Measurements from ENCODE around the gene LAMTOR2. TPM values are rescaled to one million over a fixed set of nuclear protein-coding genes. Genes with fewer than 3 reads are reported as not detected.

Gene LAMTOR2
- total and polyA plus RNA-seq, 7 donors: 46.1 to 101 (median 63.9) TPM

DNA sequence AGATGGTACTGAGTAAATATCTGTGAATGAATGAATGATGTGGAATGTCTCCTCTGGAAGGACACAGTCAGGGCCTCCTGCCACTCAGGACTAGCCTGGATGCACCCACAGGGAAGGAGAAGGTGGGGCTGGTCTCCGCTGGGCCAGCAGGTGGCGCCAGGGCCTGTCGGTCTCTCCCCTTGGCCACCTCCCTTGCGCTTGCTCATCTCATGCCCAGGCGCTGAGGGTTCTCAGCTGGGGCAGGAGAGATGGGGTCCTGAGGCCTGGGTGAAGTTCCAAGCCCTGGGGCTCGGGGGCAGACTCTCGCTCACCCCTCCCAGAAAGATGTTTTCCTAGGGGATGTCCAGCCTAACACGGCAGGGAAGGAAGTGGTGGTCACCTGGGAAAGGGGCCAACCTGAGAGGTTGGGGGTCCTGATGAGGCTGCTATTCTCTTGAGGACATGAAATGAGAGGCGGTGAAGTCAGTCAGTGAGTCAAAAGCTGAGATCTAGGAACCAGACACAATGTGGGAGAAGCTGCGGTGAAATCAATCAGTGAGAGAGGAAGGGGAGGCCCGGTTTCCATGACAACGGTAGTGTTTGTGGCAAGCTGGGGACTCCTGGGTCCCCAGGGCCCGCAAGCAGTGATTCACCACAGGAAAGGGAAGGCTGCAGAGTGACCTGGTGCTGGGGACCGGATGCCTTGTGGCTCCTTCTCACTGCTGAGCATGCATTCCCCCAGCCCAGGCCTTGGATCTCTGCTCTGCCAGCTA, 42.2 kb downstream of the LAMTOR2 start:
- H3K9me3 ChIP-seq: no peaks in the 10 kb centered on the region
- no peak overlapping the region for H3K4me3 ChIP-seq
- WGBS, 3 donors: 13 to 15% (median 14%) methylated on average over 13 to 14 of the region's 14 CpGs
- no peaks in the 10 kb centered on the region for H3K36me3 ChIP-seq (ENCODE audit: insufficient read depth in 1 of 2, low read depth in 1 of 2)
- intact Hi-C loops (cut with DNase I): loop anchor here (1.0 to 2.0 kb wide), 2 partner anchors 33 to 34 kb away; no protein-coding TSS in a partner anchor
- DNase-seq: peak; percentile 93 to 96
- peaks cover 17% of the 10 kb centered on the region for H3K4me1 ChIP-seq
- TF ChIP-seq, protein P1, sequence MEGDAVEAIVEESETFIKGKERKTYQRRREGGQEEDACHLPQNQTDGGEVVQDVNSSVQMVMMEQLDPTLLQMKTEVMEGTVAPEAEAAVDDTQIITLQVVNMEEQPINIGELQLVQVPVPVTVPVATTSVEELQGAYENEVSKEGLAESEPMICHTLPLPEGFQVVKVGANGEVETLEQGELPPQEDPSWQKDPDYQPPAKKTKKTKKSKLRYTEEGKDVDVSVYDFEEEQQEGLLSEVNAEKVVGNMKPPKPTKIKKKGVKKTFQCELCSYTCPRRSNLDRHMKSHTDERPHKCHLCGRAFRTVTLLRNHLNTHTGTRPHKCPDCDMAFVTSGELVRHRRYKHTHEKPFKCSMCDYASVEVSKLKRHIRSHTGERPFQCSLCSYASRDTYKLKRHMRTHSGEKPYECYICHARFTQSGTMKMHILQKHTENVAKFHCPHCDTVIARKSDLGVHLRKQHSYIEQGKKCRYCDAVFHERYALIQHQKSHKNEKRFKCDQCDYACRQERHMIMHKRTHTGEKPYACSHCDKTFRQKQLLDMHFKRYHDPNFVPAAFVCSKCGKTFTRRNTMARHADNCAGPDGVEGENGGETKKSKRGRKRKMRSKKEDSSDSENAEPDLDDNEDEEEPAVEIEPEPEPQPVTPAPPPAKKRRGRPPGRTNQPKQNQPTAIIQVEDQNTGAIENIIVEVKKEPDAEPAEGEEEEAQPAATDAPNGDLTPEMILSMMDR (IDR thresholded peaks at IDR 0.05): peak; percentile 95
- peak overlapping the region; percentile 53 for H3K27ac ChIP-seq
- ATAC-seq: peak; percentile 98 to 100 (median 98)
- no peaks in the 10 kb centered on the region for H3K27me3 ChIP-seq (ENCODE audit: insufficient read depth in 3 of 3, low read length in 2 of 3)

DNA sequence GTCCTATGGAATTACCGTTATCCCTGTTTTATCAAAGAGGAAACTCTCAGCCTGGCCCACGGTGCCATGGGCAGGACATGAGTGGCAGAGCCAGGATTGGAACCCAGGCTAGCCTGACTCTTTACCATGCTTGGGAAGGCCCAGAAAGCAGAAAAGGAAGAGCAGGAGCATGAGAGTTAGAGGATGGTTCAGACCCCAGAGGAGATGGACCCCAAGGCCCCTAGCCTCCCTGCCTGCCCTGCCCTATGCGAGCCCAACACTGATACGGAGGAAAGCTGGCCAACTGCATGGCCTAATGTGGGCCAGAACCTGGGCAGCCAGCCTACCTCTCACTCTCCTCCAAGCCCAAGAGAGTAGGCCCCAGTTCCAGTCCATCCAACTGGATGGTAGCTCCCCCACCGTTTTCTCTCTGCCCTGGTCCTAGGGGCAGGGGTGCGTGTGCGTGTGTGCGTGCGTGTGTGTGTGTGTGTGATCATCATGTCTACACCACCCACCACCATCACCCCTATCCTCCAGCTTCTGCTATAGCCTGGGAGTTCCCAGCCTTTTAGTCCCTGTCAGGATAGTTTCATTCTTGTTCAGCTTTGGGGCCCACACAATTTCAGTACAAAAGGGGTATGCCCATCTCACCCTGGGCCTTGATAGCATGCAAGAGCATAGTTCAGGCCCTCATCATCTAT, 43.1 kb downstream of the LAMTOR2 start:
- TF ChIP-seq, protein P1 (IDR thresholded peaks at IDR 0.05): no peak
- Histone ChIP-seq H3K4me1 (peaks cover 20% of the 10 kb centered on the region), H3K27me3 (ENCODE audit: insufficient read depth in 3 of 3, low read length in 2 of 3) (no peaks in the 10 kb centered on the region), H3K27ac (peak overlapping the region; percentile 53), H3K4me3 (no peak overlapping the region), H3K9me3 (no peaks in the 10 kb centered on the region), H3K36me3 (ENCODE audit: insufficient read depth in 1 of 2, low read depth in 1 of 2) (no peaks in the 10 kb centered on the region)
- no peak for DNase-seq
- ATAC-seq: no peak
- WGBS, 3 donors: 80 to 91% (median 84%) methylated on average over 8 to 9 of the region's 9 CpGs
- intact Hi-C loops (cut with DNase I): loop anchor here in 1 of 2 donors (2.0 kb wide), 1 partner anchor 33 kb away; no protein-coding TSS in a partner anchor

DNA sequence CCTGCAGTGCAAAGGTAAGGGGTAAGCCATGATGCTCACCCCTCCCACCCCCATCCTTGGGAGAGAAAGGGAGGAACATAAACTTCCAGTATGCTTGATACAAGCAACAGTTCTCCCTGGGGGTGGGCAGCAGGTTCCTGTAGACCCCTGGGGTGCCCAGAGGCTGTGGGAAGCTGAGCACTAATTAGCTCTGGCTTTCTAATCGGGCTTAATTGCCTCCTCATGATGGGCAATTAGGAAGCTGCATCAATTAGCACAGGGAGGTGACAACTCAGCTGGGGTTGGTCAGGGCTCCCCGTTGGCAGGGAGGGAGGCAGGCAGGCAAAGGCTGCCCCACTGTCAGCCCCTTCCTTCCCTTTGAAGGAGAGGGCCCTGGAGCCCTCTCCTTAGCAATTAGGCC, 44.2 kb downstream of the LAMTOR2 start:
- Histone ChIP-seq H3K27ac (no peak overlapping the region), H3K4me1 (peaks cover 30% of the 10 kb centered on the region), H3K27me3 (ENCODE audit: insufficient read depth in 3 of 3, low read length in 2 of 3) (no peaks in the 10 kb centered on the region), H3K4me3 (no peak overlapping the region), H3K36me3 (ENCODE audit: insufficient read depth in 1 of 2, low read depth in 1 of 2) (no peaks in the 10 kb centered on the region), H3K9me3 (no peaks in the 10 kb centered on the region)
- TF ChIP-seq, protein P1 (IDR thresholded peaks at IDR 0.05): no peak
- intact Hi-C loops (cut with DNase I): no loop called here
- 69 to 87% (median 72%) methylated on average over 2 of the region's 2 CpGs for WGBS, 3 donors
- ATAC-seq (no peak), DNase-seq (no peak)

DNA sequence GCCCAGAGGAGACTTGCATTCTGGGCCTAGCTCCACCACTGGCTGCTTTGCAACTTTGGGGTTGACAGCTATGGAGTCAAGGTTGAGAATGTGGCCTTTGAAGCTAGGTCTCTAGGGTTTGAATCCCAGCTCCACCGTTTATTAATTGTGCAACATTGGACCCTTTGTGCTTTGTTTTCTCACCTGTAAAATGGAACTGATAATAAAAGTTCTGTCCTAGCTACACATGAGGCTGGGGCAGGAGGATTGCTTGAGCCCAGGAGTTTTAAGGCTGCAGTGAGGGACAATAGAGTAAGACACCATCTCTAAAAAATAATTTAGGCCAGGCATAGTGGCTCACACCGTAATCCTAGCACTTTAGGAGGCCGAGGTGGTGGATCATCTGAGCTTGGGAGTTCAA, 44.7 kb downstream of the LAMTOR2 start:
- no peaks in the 10 kb centered on the region for H3K36me3 ChIP-seq (ENCODE audit: insufficient read depth in 1 of 2, low read depth in 1 of 2)
- DNase-seq (no peak), ATAC-seq (no peak)
- H3K4me3 ChIP-seq: no peak overlapping the region
- H3K4me1 ChIP-seq: peaks cover 34% of the 10 kb centered on the region
- no peaks in the 10 kb centered on the region for H3K27me3 ChIP-seq (ENCODE audit: insufficient read depth in 3 of 3, low read length in 2 of 3)
- no peak overlapping the region for H3K27ac ChIP-seq
- WGBS, 3 donors: 72 to 86% (median 78%) methylated on average over 3 of the region's 3 CpGs
- intact Hi-C loops (cut with DNase I): no loop called here
- TF ChIP-seq, protein P1 (IDR thresholded peaks at IDR 0.05): no peak
- H3K9me3 ChIP-seq: no peaks in the 10 kb centered on the region
